K562 (cell line): ENCODE results near the gene ARHGDIB. TPM values are rescaled to one million over a fixed set of nuclear protein-coding genes. Genes with fewer than 3 reads are reported as not detected.

Source experiments
- ATAC-seq: fragments of 200-7000 bp; cut with Tn5 transposase; 3 replicates; pipeline ENCODE4 v1.9.1; 2020; ENCODE audit warnings: moderate library complexity
- BruUV-seq: library from RNA; stranded (reverse); fragments of 400-500 nt; replicated peaks from 2 replicates; lab custom pipeline; 2021; lab: Mats Ljungman, UMichigan
- CTCF ChIA-PET: fragments of 300-600 bp; formaldehyde crosslinking; extraction: SDS; loops from one replicate; lab custom pipeline; 2021; ENCODE audit warnings: low intra/inter-chr PET ratio; lab: Yijun Ruan, JAX
- POLR2A ChIA-PET: fragments of 300-600, 350-650 bp; sonication (Branson Sonifier 250); formaldehyde crosslinking; extraction: SDS; loops from one replicate; lab custom pipeline; 2021; ENCODE audit warnings: antibody characterized with exemption, inconsistent platforms; lab: Yijun Ruan, JAX
- DNase-seq, 4 experiments: peaks; one replicate each; pipeline versions ENCODE4 v3.0.0 to v3.0.0-alpha.2; 2011 to 2018; ENCODE audit warnings: low spot score in 3 of 4, mixed read lengths in 3 of 4; ENCODE audit errors: extremely low read depth in 1 of 4
- FAIRE-seq: peaks from 2 replicates; lab custom pipeline; 2011; peaks lifted over from hg19 to GRCh38; lab: Jason Lieb, UNC
- H2AFZ ChIP-seq: 2 replicates; pipeline ENCODE4 v1.6.0; 2011; ENCODE audit warnings: low read depth, low read length, control low read depth, inconsistent platforms
- H3K27ac ChIP-seq: fragments of 200-600 bp; 3 replicates; pipeline ENCODE4 v1.8.0; 2011; ENCODE audit warnings: low read depth, mild to moderate bottlenecking, control low read depth, inconsistent platforms, low read length, moderate library complexity, mixed read lengths; ENCODE audit errors: extremely low read depth
- H3K27me3 ChIP-seq, 2 experiments: fragments of 300-600 bp in 1 of 2; 2 replicates in 1 of 2; 3 replicates in 1 of 2; pipeline versions ENCODE4 v1.6.0 to v1.8.0; 2011; ENCODE audit warnings: inconsistent platforms in 2 of 2, low read length in 2 of 2, mild to moderate bottlenecking in 1 of 2, mixed read lengths in 1 of 2, moderate library complexity in 1 of 2; ENCODE audit not compliant: control insufficient read depth in 2 of 2, insufficient read depth in 2 of 2
- H3K36me3 ChIP-seq: fragments of 300-600 bp; 3 replicates; pipeline ENCODE4 v1.8.0; 2011; ENCODE audit warnings: mild to moderate bottlenecking, low read length, inconsistent platforms; ENCODE audit not compliant: control insufficient read depth, insufficient read depth
- H3K4me1 ChIP-seq, 2 experiments: fragments of 200-600 bp in 1 of 2; replicated peaks in 1 of 2; 2 replicates in 1 of 2; 3 replicates in 1 of 2; pipeline versions ENCODE4 v1.5.1 to v1.8.0; 2011; ENCODE audit warnings: inconsistent platforms in 2 of 2, low read length in 2 of 2, mild to moderate bottlenecking in 1 of 2, mixed read lengths in 1 of 2, moderate library complexity in 1 of 2; ENCODE audit not compliant: control insufficient read depth in 2 of 2, insufficient read depth in 2 of 2
- H3K4me2 ChIP-seq: 2 replicates; pipeline ENCODE4 v1.6.1; 2011; ENCODE audit warnings: low read length, control low read depth, inconsistent platforms, mixed read lengths; ENCODE audit not compliant: insufficient read depth
- H3K4me3 ChIP-seq: fragments of 200-600 bp; sonication (generic), shearing (Covaris generic); 2 replicates; pipeline ENCODE4 v1.5.1; 2016; ENCODE audit warnings: control low read depth, inconsistent platforms
- H3K79me2 ChIP-seq: fragments of 200-600 bp; 3 replicates; pipeline ENCODE4 v1.8.0; 2011; ENCODE audit warnings: low read length, inconsistent platforms; ENCODE audit not compliant: control insufficient read depth, insufficient read depth
- H3K9ac ChIP-seq, 2 experiments: 2 replicates each; pipeline versions ENCODE4 v1.6.0 to v1.6.1; 2011; ENCODE audit warnings: low read depth in 2 of 2, low read length in 2 of 2, control low read depth in 1 of 2, inconsistent platforms in 1 of 2, mild to moderate bottlenecking in 1 of 2, mixed read lengths in 1 of 2; ENCODE audit not compliant: insufficient read depth in 1 of 2
- H3K9me1 ChIP-seq: one replicate; pipeline ENCODE4 v1.6.0; 2011; ENCODE audit warnings: inconsistent platforms, mild to moderate bottlenecking, low read length, moderate library complexity; ENCODE audit not compliant: control insufficient read depth, insufficient read depth
- H3K9me3 ChIP-seq: replicated peaks from 2 replicates; pipeline ENCODE4 v1.5.1; 2011; ENCODE audit warnings: low read depth, low read length, inconsistent platforms; ENCODE audit not compliant: control insufficient read depth, insufficient read depth
- H4K20me1 ChIP-seq: replicated peaks from 2 replicates; pipeline ENCODE4 v1.6.1; 2011; ENCODE audit warnings: low read length, inconsistent platforms, mixed read lengths; ENCODE audit not compliant: control insufficient read depth, insufficient read depth
- ATF1 ChIP-seq, 2 experiments: fragments of 450-650 bp in 1 of 2; IDR thresholded peaks; 2 replicates each; pipeline ENCODE4 v1.6.1; 2016; ENCODE audit warnings: missing compliant biosample characterization in 1 of 2, missing genetic modification characterization in 1 of 2
- CBX8 ChIP-seq: fragments of 200-600 bp; sonication (generic); IDR thresholded peaks from 2 replicates; pipeline ENCODE4 v1.6.1; 2012; ENCODE audit warnings: borderline replicate concordance, mixed run types, low read depth, mild to moderate bottlenecking, moderate library complexity, mixed read lengths, low read length, control low read depth, inconsistent platforms; ENCODE audit not compliant: poor library complexity, severe bottlenecking; ENCODE audit errors: extremely low read depth
- HCFC1 ChIP-seq: IDR thresholded peaks from 2 replicates; pipeline ENCODE4 v1.6.1; 2012; ENCODE audit warnings: low read depth, low read length, improper control_type of control experiment
- JUNB ChIP-seq: fragments of 450-650 bp; formaldehyde crosslinking; conservative IDR thresholded peaks from 2 replicates; pipeline ENCODE4 v1.4.0; 2020; ENCODE audit warnings: mild to moderate bottlenecking
- PCBP1 ChIP-seq: fragments of 200-400 bp; formaldehyde crosslinking; IDR thresholded peaks from 2 replicates; pipeline ENCODE4 v1.6.1; 2018; ENCODE audit warnings: mild to moderate bottlenecking, low read depth, low read length; ENCODE audit not compliant: poor library complexity, severe bottlenecking
- PURB ChIP-seq: sonication (generic); formaldehyde crosslinking; IDR thresholded peaks from 2 replicates; pipeline ENCODE4 v1.9.0; 2021; ENCODE audit warnings: low read depth, mild to moderate bottlenecking, missing genetic modification reagents
- ZNF311 ChIP-seq: fragments of 250-450 bp; sonication (Bioruptor Pico); IDR thresholded peaks from 2 replicates; pipeline ENCODE4 v1.4.0; 2020; ENCODE audit warnings: mild to moderate bottlenecking, moderate library complexity
- WGBS: fragments of 100-300 bp; shearing (Covaris generic); methylation state at CpG from one replicate; pipeline ENCODE4 v1.1.6; 2016; ENCODE audit warnings: low coverage, mixed read lengths; ENCODE audit not compliant: insufficient coverage; ENCODE audit errors: missing lambda C conversion rate; 5-methylcytosine and 5-hydroxymethylcytosine counted together
- in situ Hi-C: fragments of 300-500 bp; cut with MboI; formaldehyde crosslinking; loops from 4 replicates; pipeline ENCODE4 v1.15.0; 2018; ENCODE audit warnings: inconsistent platforms, mixed read lengths
- intact Hi-C: fragments of 100-400 bp; cut with micrococcal nuclease; formaldehyde crosslinking; loops from 2 replicates; pipeline ENCODE4 v1.14.2; 2022
- polyA plus RNA-seq, 8 experiments: library from polyadenylated mRNA; depleted of rRNA in 4 of 8; stranded (reverse) in 5 of 8; unstranded in 3 of 8; fragments of >200 nt; fragmentation: Nextera tagmentation in 2 of 8; fragmentation: Illumina TruSeq in 1 of 8; extraction: Ambion mirVana in 2 of 8; extraction: Trizol in 1 of 8; gene quantifications; 2 replicates each; pipeline versions ENCODE4 v1.2.1 to v1.2.3, GENCODE V29; 2011 to 2014; ENCODE audit warnings: inconsistent platforms in 1 of 8, missing spikeins in 1 of 8
- total RNA-seq, 7 experiments: library from RNA; depleted of rRNA in 6 of 7; stranded (reverse); fragments of >200 nt in 6 of 7; fragmentation: Illumina TruSeq in 2 of 7; extraction: Trizol in 2 of 7; gene quantifications; 2 replicates each; pipeline versions ENCODE4 v1.2.1 to v1.2.3, GENCODE V29; 2011 to 2021; ENCODE audit warnings: low replicate concordance in 1 of 7
- TF ChIP-seq, protein P1 (sequence below), 2 experiments: fragments of 250-450 bp in 1 of 2; fragments of 450-650 bp in 1 of 2; sonication (Bioruptor Pico) in 1 of 2; IDR thresholded peaks; 2 replicates each; pipeline versions ENCODE4 v1.6.1 to v1.8.0; 2016 to 2021; ENCODE audit warnings: mild to moderate bottlenecking in 2 of 2, moderate library complexity in 2 of 2, missing compliant biosample characterization in 1 of 2, missing genetic modification characterization in 1 of 2

ARHGDIB gene
- total and polyA plus RNA-seq, 9 of the 15 experiments (the other 6 are each of a cell fraction or from before 2014, with no cell fraction given): 9.5 to 204 (median 116) TPM

DNA sequence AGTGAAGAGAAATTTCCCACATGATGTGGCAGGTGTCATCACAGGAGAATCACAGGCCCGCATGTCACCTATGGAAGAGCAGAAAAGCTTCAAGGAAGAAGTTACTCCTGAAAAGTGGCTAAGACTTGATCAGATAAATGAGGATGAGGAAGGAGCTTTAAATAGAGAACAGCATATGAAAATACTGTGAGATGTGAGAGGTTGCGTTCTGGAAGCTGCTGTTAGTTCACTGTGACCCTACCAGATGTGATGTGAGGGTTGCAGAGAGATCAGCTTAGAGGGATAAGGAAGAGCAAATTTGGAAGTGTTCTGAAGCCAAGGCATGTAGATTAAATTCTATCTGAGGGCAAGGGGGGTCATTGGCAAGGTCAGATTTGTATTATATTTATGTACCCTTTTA, 40.2 kb downstream of the ARHGDIB start:
- Histone ChIP-seq H4K20me1 (no peaks in the 10 kb centered on the region), H3K27ac (no peak overlapping the region), H2AFZ (no peak overlapping the region), H3K9me1 (no peaks in the 10 kb centered on the region), H3K4me1 (no peaks in the 10 kb centered on the region; a peak in 1 of 5 replicates), H3K27me3 (no peaks in the 10 kb centered on the region), H3K4me3 (no peak overlapping the region), H3K36me3 (no peaks in the 10 kb centered on the region), H3K4me2 (no peak overlapping the region), H3K79me2 (no peaks in the 10 kb centered on the region), H3K9me3 (no peaks in the 10 kb centered on the region), H3K9ac (no peak overlapping the region)
- POLR2A ChIA-PET: interaction anchor here (0.8 kb wide), 1 partner anchor 18 kb away, joined by 3 read pairs; no protein-coding TSS in a partner anchor
- 6% methylated on average over 2 of the region's 2 CpGs for WGBS
- TF ChIP-seq ATF1 (CRISPR knock-in tag; IDR thresholded peaks at IDR 0.05): no peak
- TF ChIP-seq ATF1 (tag; IDR thresholded peaks at IDR 0.05): no peak
- no peak for TF ChIP-seq CBX8
- no peak for TF ChIP-seq PCBP1
- no peak for TF ChIP-seq PURB (CRISPR knock-in tag)
- no peak for TF ChIP-seq JUNB (CRISPR knock-in tag)
- TF ChIP-seq, protein P1, sequence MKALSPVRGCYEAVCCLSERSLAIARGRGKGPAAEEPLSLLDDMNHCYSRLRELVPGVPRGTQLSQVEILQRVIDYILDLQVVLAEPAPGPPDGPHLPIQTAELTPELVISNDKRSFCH (CRISPR knock-in tag; IDR thresholded peaks at IDR 0.05): no peak
- TF ChIP-seq, protein P1 (tag; IDR thresholded peaks at IDR 0.05): no peak
- no peak for TF ChIP-seq ZNF311 (CRISPR knock-in tag)
- TF ChIP-seq HCFC1: no peak
- FAIRE-seq (no peak), ATAC-seq (no peak), DNase-seq (no peak)
- in situ Hi-C loops (no loop called here), intact Hi-C loops (loop anchor here (10.0 kb wide), 1 partner anchor 76 kb away; the partner anchor contains the start of gene ART4)
- BruUV-seq: no TSS peak
- CTCF ChIA-PET: no interaction called here
